Neuronal stem cell (in vitro differentiated cells): ENCODE data around the gene GPR3.

Experiments
- DNase-seq: peaks from one replicate; pipeline ENCODE4 v3.0.0-alpha.2; 2013; ENCODE audit warnings: low spot score
- H2AFZ ChIP-seq: one replicate; pipeline ENCODE4 v1.6.1; 2013; ENCODE audit warnings: mild to moderate bottlenecking, low read length, inconsistent platforms
- H2AK5ac ChIP-seq: 2 replicates; pipeline ENCODE4 v1.6.1; 2013; ENCODE audit warnings: low read depth, mild to moderate bottlenecking, inconsistent platforms, low read length, moderate library complexity, mixed read lengths
- H2BK120ac ChIP-seq: 2 replicates; pipeline ENCODE4 v1.6.1; 2013; ENCODE audit warnings: low read depth, mild to moderate bottlenecking, inconsistent platforms, low read length, moderate library complexity, mixed read lengths
- H2BK12ac ChIP-seq: one replicate; pipeline ENCODE4 v1.6.1; 2013; ENCODE audit warnings: low read length, inconsistent platforms
- H2BK15ac ChIP-seq: 2 replicates; pipeline ENCODE4 v1.6.1; 2013; ENCODE audit warnings: mild to moderate bottlenecking, low read length, inconsistent platforms, mixed read lengths
- H2BK5ac ChIP-seq: one replicate; pipeline ENCODE4 v1.6.1; 2013; ENCODE audit warnings: inconsistent platforms, mild to moderate bottlenecking, low read length, moderate library complexity
- H3K14ac ChIP-seq: one replicate; pipeline ENCODE4 v1.6.1; 2013; ENCODE audit warnings: low read length, inconsistent platforms
- H3K18ac ChIP-seq: 2 replicates; pipeline ENCODE4 v1.6.1; 2013; ENCODE audit warnings: low read length, inconsistent platforms
- H3K23ac ChIP-seq: 2 replicates; pipeline ENCODE4 v1.6.1; 2013; ENCODE audit warnings: low read depth, mild to moderate bottlenecking, mixed read lengths, low read length, inconsistent platforms; ENCODE audit not compliant: poor library complexity
- H3K27ac ChIP-seq: replicated peaks from 3 replicates; pipeline ENCODE4 v1.5.1; 2013; ENCODE audit warnings: low read length, inconsistent platforms
- H3K27me3 ChIP-seq, 3 experiments: 2 replicates each; pipeline ENCODE4 v1.6.1; 2013; ENCODE audit warnings: low read length in 3 of 3, mild to moderate bottlenecking in 2 of 3, inconsistent platforms in 1 of 3, low read depth in 1 of 3, mixed read lengths in 1 of 3, moderate library complexity in 1 of 3; ENCODE audit not compliant: control insufficient read depth in 3 of 3, insufficient read depth in 3 of 3
- H3K36me3 ChIP-seq, 2 donors: replicated peaks in 1 of 2; 2 replicates each; pipeline ENCODE4 v1.6.1; 2013; ENCODE audit warnings: low read length in 2 of 2; ENCODE audit not compliant: control insufficient read depth in 2 of 2, insufficient read depth in 2 of 2
- H3K4ac ChIP-seq: 2 replicates; pipeline ENCODE4 v1.6.1; 2013; ENCODE audit warnings: inconsistent platforms, mild to moderate bottlenecking, low read length, moderate library complexity
- H3K4me1 ChIP-seq, 2 donors: 1 replicate in 1 of 2; 2 replicates in 1 of 2; pipeline ENCODE4 v1.6.1; 2013; ENCODE audit warnings: low read length in 2 of 2, low read depth in 1 of 2; ENCODE audit not compliant: control insufficient read depth in 2 of 2, insufficient read depth in 1 of 2
- H3K4me2 ChIP-seq: one replicate; pipeline ENCODE4 v1.6.1; 2013; ENCODE audit warnings: mild to moderate bottlenecking, low read length, inconsistent platforms; ENCODE audit not compliant: insufficient read depth, poor library complexity, severe bottlenecking
- H3K4me3 ChIP-seq, 2 donors: 2 replicates each; pipeline ENCODE4 v1.5.1; 2013; ENCODE audit warnings: low read length in 2 of 2, mild to moderate bottlenecking in 2 of 2, inconsistent platforms in 1 of 2, moderate library complexity in 1 of 2
- H3K79me1 ChIP-seq: one replicate; pipeline ENCODE4 v1.6.1; 2013; ENCODE audit warnings: low read depth, mild to moderate bottlenecking, inconsistent platforms, low read length, moderate library complexity
- H3K9ac ChIP-seq: one replicate; pipeline ENCODE4 v1.6.1; 2013; ENCODE audit warnings: mild to moderate bottlenecking, low read depth, low read length, inconsistent platforms; ENCODE audit not compliant: poor library complexity
- H3K9me3 ChIP-seq, 2 donors: replicated peaks in 1 of 2; 2 replicates each; pipeline versions ENCODE3 to v1.6.1; 2013; ENCODE audit warnings: low read length in 2 of 2, mild to moderate bottlenecking in 2 of 2, inconsistent platforms in 1 of 2, low read depth in 1 of 2, mixed read lengths in 1 of 2, moderate library complexity in 1 of 2; ENCODE audit not compliant: control insufficient read depth in 2 of 2, insufficient read depth in 1 of 2
- H4K8ac ChIP-seq: one replicate; pipeline ENCODE4 v1.6.1; 2013; ENCODE audit warnings: low read depth, mild to moderate bottlenecking, inconsistent platforms, low read length, moderate library complexity
- H4K91ac ChIP-seq: one replicate; pipeline ENCODE4 v1.6.1; 2013; ENCODE audit warnings: low read length, low read depth, mild to moderate bottlenecking, inconsistent platforms; ENCODE audit not compliant: poor library complexity
- whole genome bisulfite sequencing, 2 donors: extraction: QIAGEN DNeasy Blood & Tissue Kit; methylation state at CpG; one replicate each; pipeline ENCODE4 v1.1.7; 2013; ENCODE audit warnings: missing lambda C conversion rate in 2 of 2, mixed read lengths in 1 of 2; ENCODE audit not compliant: insufficient read length in 2 of 2, insufficient replicate concordance in 1 of 2; ENCODE audit errors: extremely low coverage in 2 of 2; 5-methylcytosine and 5-hydroxymethylcytosine counted together

GPR3 gene

DNA sequence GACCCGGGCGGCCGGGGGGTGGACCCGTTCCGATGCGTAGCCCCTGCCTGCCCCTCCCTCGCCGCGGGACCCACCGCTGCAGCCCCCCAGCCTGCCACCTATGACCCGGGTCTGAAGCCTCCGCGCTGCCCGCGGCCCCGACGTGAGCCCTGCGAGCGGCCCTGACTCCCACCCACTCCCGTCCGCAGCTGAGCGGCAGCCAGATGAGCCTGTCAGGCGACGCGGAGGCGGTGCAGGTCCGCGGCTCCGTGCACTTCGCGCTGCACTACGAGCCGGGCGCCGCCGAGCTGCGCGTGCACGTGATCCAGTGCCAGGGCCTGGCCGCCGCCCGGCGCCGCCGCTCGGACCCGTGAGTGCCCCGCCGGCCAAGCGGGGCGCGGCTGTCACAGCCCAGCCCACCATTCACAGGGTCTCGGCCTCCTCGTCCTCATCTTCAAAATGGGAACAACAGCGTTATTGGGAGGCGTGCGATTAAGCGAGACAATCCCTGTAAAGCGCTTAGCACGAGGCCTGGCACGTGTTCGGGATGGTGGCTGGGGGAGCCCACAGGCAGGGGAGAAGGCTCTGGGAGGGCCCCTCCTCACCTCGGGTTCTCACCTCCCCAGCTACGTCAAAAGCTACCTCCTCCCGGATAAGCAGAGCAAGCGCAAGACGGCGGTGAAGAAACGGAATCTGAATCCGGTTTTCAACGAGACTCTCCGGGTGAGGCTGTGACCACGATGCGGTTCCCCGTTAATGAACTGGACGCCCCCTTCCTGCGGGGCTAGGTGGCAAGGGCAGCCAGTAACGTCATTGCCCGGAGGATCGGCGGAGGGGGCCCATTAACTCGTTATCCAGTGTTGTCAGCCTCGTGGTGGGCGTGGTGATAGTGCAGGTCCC lies 42.4 kb upstream of the GPR3 start:
- Histone ChIP-seq H2AFZ (peak overlapping the region; percentile 91), H3K27me3 (peaks cover 0 to 14% (median 5%) of the 10 kb centered on the region in 3 experiments), H3K4me1 (peaks cover 12 to 19% of the 10 kb centered on the region in 2 donors), H3K27ac (no peak overlapping the region), H3K9me3 (peaks cover 0 to 4% of the 10 kb centered on the region in 2 donors), H2AK5ac (peak overlapping the region; percentile 93), H2BK15ac (peak overlapping the region; percentile 42), H2BK120ac (peak overlapping the region; percentile 88), H4K8ac (peak overlapping the region; percentile 88), H3K18ac (peak overlapping the region; percentile 89), H3K23ac (peak overlapping the region; percentile 3), H2BK12ac (peak overlapping the region; percentile 46), H3K4ac (no peak overlapping the region), H3K36me3 (peaks cover 2 to 6% of the 10 kb centered on the region in 2 donors), H3K14ac (no peak overlapping the region), H3K79me1 (peaks cover 1% of the 10 kb centered on the region), H3K4me2 (peak overlapping the region; percentile 75), H2BK5ac (peak overlapping the region; percentile 42), H4K91ac (peak overlapping the region; percentile 78), H3K9ac (peak overlapping the region; percentile 85), H3K4me3 (peak overlapping the region; percentile 24 to 78)
- DNase-seq = peak; percentile 60
- no CpG with 5 or more reads among the region's 84 CpGs for WGBS, 2 donors

DNA sequence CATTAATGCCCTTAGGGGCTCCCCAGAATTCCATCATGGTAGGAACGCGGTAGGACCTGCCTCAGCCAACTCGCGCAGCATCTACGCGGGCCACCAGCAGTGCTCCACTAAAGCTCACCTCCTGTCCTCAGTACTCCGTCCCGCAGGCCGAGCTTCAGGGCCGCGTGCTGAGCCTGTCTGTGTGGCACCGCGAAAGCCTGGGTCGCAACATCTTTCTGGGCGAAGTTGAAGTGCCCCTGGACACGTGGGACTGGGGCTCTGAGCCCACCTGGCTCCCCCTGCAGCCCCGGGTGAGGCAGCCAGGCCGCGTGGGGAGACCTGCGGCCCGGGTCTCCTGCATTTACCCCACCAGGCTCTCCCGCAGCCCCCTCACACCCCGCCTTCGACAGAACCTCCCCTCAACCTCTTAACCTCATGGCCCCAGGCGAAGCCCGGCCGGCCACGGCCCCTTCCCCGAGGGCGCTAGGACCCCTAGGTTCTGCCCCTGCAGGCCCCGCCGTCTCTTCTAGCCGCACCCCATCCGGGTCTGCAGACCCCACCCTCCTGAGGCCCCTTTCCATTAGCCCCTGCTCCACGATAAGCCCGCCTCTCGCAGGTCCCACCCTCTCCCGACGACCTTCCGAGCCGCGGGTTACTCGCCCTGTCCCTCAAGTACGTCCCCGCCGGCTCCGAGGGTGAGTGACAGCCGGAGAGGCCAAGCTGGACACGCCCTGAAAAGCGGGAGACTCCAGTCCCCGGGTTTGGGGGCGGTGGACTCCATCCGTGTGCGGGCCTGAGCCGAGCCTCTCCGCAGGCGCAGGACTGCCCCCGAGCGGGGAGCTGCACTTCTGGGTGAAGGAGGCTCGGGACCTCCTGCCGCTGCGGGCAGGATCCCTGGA lies 41.5 kb upstream of the GPR3 start:
- no peak overlapping the region for H2BK12ac ChIP-seq
- peaks cover 0 to 4% of the 10 kb centered on the region in 2 donors for H3K9me3 ChIP-seq
- peak overlapping the region; percentile 50 for H3K9ac ChIP-seq
- peak overlapping the region; percentile 51 for H3K27ac ChIP-seq
- peak overlapping the region; percentile 41 for H4K91ac ChIP-seq
- peaks cover 2 to 15% of the 10 kb centered on the region in 2 donors for H3K36me3 ChIP-seq
- no CpG with 5 or more reads among the region's 62 CpGs for WGBS, 2 donors
- H2BK120ac ChIP-seq = peak overlapping the region; percentile 88
- peak; percentile 92 for DNase-seq
- H2AK5ac ChIP-seq = peak overlapping the region; percentile 93
- H3K79me1 ChIP-seq = peaks cover 1% of the 10 kb centered on the region
- H2BK5ac ChIP-seq = peak overlapping the region; percentile 42
- peak overlapping the region; percentile 92 for H3K18ac ChIP-seq
- H2BK15ac ChIP-seq = peak overlapping the region; percentile 42
- H4K8ac ChIP-seq = peak overlapping the region; percentile 74
- H3K27me3 ChIP-seq = peaks cover 0 to 14% (median 5%) of the 10 kb centered on the region in 3 experiments
- H3K4ac ChIP-seq = no peak overlapping the region
- peaks cover 12 to 19% of the 10 kb centered on the region in 2 donors for H3K4me1 ChIP-seq
- H3K14ac ChIP-seq = peak overlapping the region; percentile 25
- H3K23ac ChIP-seq = peak overlapping the region; percentile 62
- H2AFZ ChIP-seq = peak overlapping the region; percentile 82
- peak overlapping the region; percentile 75 for H3K4me2 ChIP-seq
- peak overlapping the region; percentile 33 to 74 for H3K4me3 ChIP-seq

DNA sequence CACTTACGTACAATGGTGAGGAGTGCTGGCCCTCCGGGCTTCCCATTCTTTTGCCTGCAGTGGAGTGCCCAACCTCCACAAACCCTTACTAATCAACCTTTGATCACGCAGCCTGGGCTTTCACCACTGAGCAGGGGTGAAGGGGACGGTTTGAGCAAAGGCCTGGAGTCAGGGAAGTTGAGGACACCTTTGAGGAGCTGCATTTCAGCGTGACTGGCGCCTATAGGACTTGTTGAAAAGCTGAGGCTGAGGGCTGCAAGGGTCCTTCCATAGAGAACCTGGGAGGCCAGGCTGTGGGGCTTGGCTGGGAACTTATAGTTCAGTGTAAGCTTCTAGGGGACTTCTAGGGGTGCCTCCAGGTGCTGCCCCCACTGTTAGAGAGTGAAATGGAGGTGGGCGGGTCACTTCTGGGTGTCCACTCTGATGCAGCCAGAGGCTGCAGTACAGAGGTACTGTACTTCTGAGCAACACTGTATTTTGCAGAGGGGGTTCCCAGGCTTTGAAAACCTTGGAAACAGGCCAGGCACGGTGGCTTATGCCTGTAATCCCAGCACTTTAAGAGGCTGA lies 40.8 kb upstream of the GPR3 start:
- Histone ChIP-seq H2BK15ac (no peak overlapping the region), H3K9me3 (peaks cover 0 to 4% of the 10 kb centered on the region in 2 donors), H3K9ac (peak overlapping the region; percentile 24), H4K91ac (no peak overlapping the region), H3K18ac (peak overlapping the region; percentile 92), H3K14ac (no peak overlapping the region), H2AK5ac (no peak overlapping the region), H3K4ac (no peak overlapping the region), H3K4me2 (peak overlapping the region; percentile 75), H2BK5ac (no peak overlapping the region), H2AFZ (peak overlapping the region; percentile 82), H3K4me1 (peaks cover 12 to 19% of the 10 kb centered on the region in 2 donors), H3K4me3 (peak overlapping the region; percentile 7 to 48), H3K79me1 (peaks cover 1% of the 10 kb centered on the region), H3K23ac (peak overlapping the region; percentile 62), H4K8ac (no peak overlapping the region), H3K27ac (peak overlapping the region; percentile 51), H3K27me3 (peaks cover 0 to 14% (median 5%) of the 10 kb centered on the region in 3 experiments), H2BK120ac (no peak overlapping the region), H2BK12ac (no peak overlapping the region), H3K36me3 (peaks cover 4 to 21% of the 10 kb centered on the region in 2 donors)
- WGBS, 2 donors = no CpG with 5 or more reads among the region's 8 CpGs
- DNase-seq = no peak
